GM23338 (cell line): ENCODE data around the gene LSM2. TPM values are rescaled to one million over a fixed set of nuclear protein-coding genes. Genes with fewer than 3 reads are reported as not detected.

ENCODE experiments used
- ATAC-seq: fragments of 200-7000 bp; cut with Tn5 transposase; 3 replicates; pipeline ENCODE4 v1.9.1; 2020
- DNase-seq: peaks from one replicate; pipeline ENCODE4 v3.0.0-alpha.2; 2015; ENCODE audit warnings: low spot score
- H2AFZ ChIP-seq: fragments of 200-600 bp; sonication (generic); 2 replicates; pipeline ENCODE4 v1.8.0; 2016; ENCODE audit warnings: antibody characterized with exemption, mild to moderate bottlenecking, moderate library complexity
- H3F3A ChIP-seq: fragments of 200-600 bp; sonication (generic); replicated peaks from 2 replicates; pipeline ENCODE4 v1.8.0; 2017; ENCODE audit warnings: antibody characterized with exemption, mixed run types, low read depth
- H3K27ac ChIP-seq: fragments of 200-600 bp; sonication (generic); 2 replicates; pipeline ENCODE4 v1.6.1; 2016; ENCODE audit warnings: low read depth
- H3K27me3 ChIP-seq: fragments of 200-600 bp; sonication (generic); 2 replicates; pipeline ENCODE4 v1.8.0; 2016; ENCODE audit warnings: mild to moderate bottlenecking, mixed run types, moderate library complexity; ENCODE audit not compliant: insufficient read depth
- H3K36me3 ChIP-seq: fragments of 200-600 bp; sonication (generic); 2 replicates; pipeline ENCODE4 v1.8.0; 2016; ENCODE audit warnings: mild to moderate bottlenecking; ENCODE audit not compliant: insufficient read depth
- H3K4me1 ChIP-seq: fragments of 200-600 bp; sonication (generic); 2 replicates; pipeline ENCODE4 v1.8.0; 2016; ENCODE audit warnings: mild to moderate bottlenecking, moderate library complexity; ENCODE audit not compliant: insufficient read depth
- H3K4me2 ChIP-seq: fragments of 200-600 bp; sonication (generic); 2 replicates; pipeline ENCODE4 v1.7.1; 2017; ENCODE audit warnings: mixed run types
- H3K4me3 ChIP-seq: fragments of 200-600 bp; sonication (generic); 2 replicates; pipeline ENCODE4 v1.6.1; 2016; ENCODE audit warnings: mixed run types
- H3K79me2 ChIP-seq: fragments of 200-600 bp; sonication (generic); replicated peaks from 2 replicates; pipeline ENCODE4 v1.8.0; 2017; ENCODE audit warnings: mild to moderate bottlenecking; ENCODE audit not compliant: insufficient read depth
- H3K9me2 ChIP-seq: fragments of 200-600 bp; sonication (generic); 2 replicates; pipeline ENCODE4 v1.8.0; 2017; ENCODE audit not compliant: insufficient read depth
- H4K20me1 ChIP-seq: fragments of 200-600 bp; sonication (generic); replicated peaks from 2 replicates; pipeline ENCODE4 v1.8.0; 2017; ENCODE audit warnings: mild to moderate bottlenecking; ENCODE audit not compliant: insufficient read depth
- H3K27ac Mint-ChIP-seq: 2 replicates; pipeline ENCODE4 v1.8.0; 2020; ENCODE audit warnings: inconsistent platforms, mild to moderate bottlenecking, moderate library complexity, mixed read lengths
- H3K27me3 Mint-ChIP-seq: 3 replicates; pipeline ENCODE4 v1.8.0; 2022; ENCODE audit warnings: low read depth, mild to moderate bottlenecking, moderate library complexity, mixed read lengths, inconsistent platforms; ENCODE audit not compliant: insufficient read depth, poor library complexity
- H3K36me3 Mint-ChIP-seq: 3 replicates; pipeline ENCODE4 v1.8.0; 2021; ENCODE audit warnings: low read depth, mild to moderate bottlenecking, inconsistent platforms, moderate library complexity, mixed read lengths
- H3K4me1 Mint-ChIP-seq: 3 replicates; pipeline ENCODE4 v1.8.0; 2020; ENCODE audit warnings: mild to moderate bottlenecking, inconsistent platforms, mixed read lengths
- H3K4me3 Mint-ChIP-seq: 3 replicates; pipeline ENCODE4 v1.8.0; 2021; ENCODE audit warnings: moderate library complexity, mild to moderate bottlenecking, inconsistent platforms, mixed read lengths
- H3K9me3 Mint-ChIP-seq: 3 replicates; pipeline ENCODE4 v1.8.0; 2020; ENCODE audit warnings: moderate library complexity, mild to moderate bottlenecking, inconsistent platforms, mixed read lengths
- CREB1 ChIP-seq: fragments of 250-450 bp; sonication (Bioruptor Pico); IDR thresholded peaks from 2 replicates; pipeline ENCODE4 v1.5.0; 2020; ENCODE audit warnings: low read depth, mild to moderate bottlenecking, moderate library complexity
- EZH2 ChIP-seq: fragments of 200-600 bp; sonication (generic); IDR thresholded peaks from one replicate; pipeline ENCODE4 v1.8.0; 2017; ENCODE audit warnings: antibody characterized with exemption, mild to moderate bottlenecking, low read depth; ENCODE audit not compliant: unreplicated experiment
- EZH2phosphoT487 ChIP-seq: fragments of 200-600 bp; sonication (generic); IDR thresholded peaks from one replicate; pipeline ENCODE4 v1.8.1; 2018; ENCODE audit warnings: antibody characterized with exemption; ENCODE audit not compliant: unreplicated experiment
- JUNB ChIP-seq: IDR thresholded peaks from one replicate; pipeline ENCODE4 v1.6.1; 2016; ENCODE audit warnings: antibody characterized with exemption; ENCODE audit not compliant: unreplicated experiment
- NANOG ChIP-seq: IDR thresholded peaks from 2 replicates; pipeline ENCODE4 v1.6.1; 2016; ENCODE audit warnings: antibody characterized with exemption, borderline replicate concordance
- POLR2AphosphoS5 ChIP-seq: IDR thresholded peaks from 2 replicates; pipeline ENCODE4 v1.6.1; 2016; ENCODE audit warnings: antibody characterized with exemption, low read depth
- REST ChIP-seq: IDR thresholded peaks from one replicate; pipeline ENCODE4 v1.6.1; 2018; ENCODE audit warnings: antibody characterized with exemption; ENCODE audit not compliant: unreplicated experiment
- STAT1 ChIP-seq: IDR thresholded peaks from one replicate; pipeline ENCODE4 v1.6.1; 2016; ENCODE audit warnings: antibody characterized with exemption; ENCODE audit not compliant: unreplicated experiment
- ZNF114 ChIP-seq: fragments of 250-450 bp; sonication (Bioruptor Pico); IDR thresholded peaks from 2 replicates; pipeline ENCODE4 v1.5.0; 2020; ENCODE audit warnings: mild to moderate bottlenecking, moderate library complexity
- ZNF331 ChIP-seq: fragments of 250-450 bp; sonication (Bioruptor Pico); IDR thresholded peaks from 2 replicates; pipeline ENCODE4 v1.5.0; 2020; ENCODE audit warnings: low read depth, mild to moderate bottlenecking, moderate library complexity
- polyA plus RNA-seq: library from polyadenylated mRNA; unstranded; fragments of >200 nt; fragmentation: Nextera tagmentation; extraction: Ambion mirVana; gene quantifications from 2 replicates; pipeline ENCODE4 v1.2.1, GENCODE V29; 2016
- total RNA-seq: library from RNA; depleted of rRNA; stranded (reverse); fragments of >200 nt; shearing (Covaris generic); gene quantifications from 2 replicates; pipeline ENCODE4 v1.2.3, GENCODE V29; 2014
- TF ChIP-seq, protein P1 (sequence below): IDR thresholded peaks from 2 replicates; pipeline ENCODE4 v1.6.1; 2016; ENCODE audit warnings: antibody characterized with exemption
- TF ChIP-seq, protein P2 (sequence below), 2 experiments: fragments of 200-600 bp in 1 of 2; sonication (generic) in 1 of 2; conservative IDR thresholded peaks; 2 replicates each; pipeline versions ENCODE4 v1.5.1 to v1.6.1; 2016 to 2017; ENCODE audit warnings: antibody characterized with exemption in 2 of 2, low read depth in 2 of 2, mild to moderate bottlenecking in 2 of 2, moderate library complexity in 1 of 2
- TF ChIP-seq, protein P3 (sequence below): fragments of 250-450 bp; sonication (Bioruptor Pico); IDR thresholded peaks from 2 replicates; pipeline ENCODE4 v1.5.0; 2020; ENCODE audit warnings: mild to moderate bottlenecking, moderate library complexity

LSM2 gene
- total and polyA plus RNA-seq, 2 experiments from 2014 or later: 106 to 140 TPM

GRCh38 chr6:31780507-31781243, 26.1 kb downstream of the LSM2 start:
- Histone ChIP-seq H3K9me2 (no peaks in the 10 kb centered on the region), H3K36me3 (no peaks in the 10 kb centered on the region; the same call in 1 of the 2 replicates), H2AFZ (no peak overlapping the region), H3K4me3 (no peak overlapping the region), H4K20me1 (no peaks in the 10 kb centered on the region; the same call in 1 of the 2 replicates), H3K4me2 (no peak overlapping the region), H3F3A (peaks cover 4% of the 10 kb centered on the region; the same call in 1 of the 2 replicates), H3K4me1 (no peaks in the 10 kb centered on the region), H3K79me2 (no peaks in the 10 kb centered on the region), H3K27ac (no peak overlapping the region), H3K27me3 (no peaks in the 10 kb centered on the region)
- peaks cover 49% of the 10 kb centered on the region for H3K36me3 Mint-ChIP-seq
- H3K27me3 Mint-ChIP-seq: peaks cover 18% of the 10 kb centered on the region
- no peak overlapping the region for H3K27ac Mint-ChIP-seq
- no peaks in the 10 kb centered on the region for H3K4me1 Mint-ChIP-seq
- DNase-seq (no peak), ATAC-seq (no peak)
- no peak overlapping the region for H3K4me3 Mint-ChIP-seq
- H3K9me3 Mint-ChIP-seq: no peaks in the 10 kb centered on the region
- TF ChIP-seq EZH2phosphoT487 (no peak), ZNF114 (no peak), CREB1 (CRISPR knock-in tag) (no peak), JUNB (no peak), NANOG (no peak), REST (no peak), ZNF331 (no peak), POLR2AphosphoS5 (no peak), EZH2 (no peak), STAT1 (no peak)
- TF ChIP-seq, protein P1, sequence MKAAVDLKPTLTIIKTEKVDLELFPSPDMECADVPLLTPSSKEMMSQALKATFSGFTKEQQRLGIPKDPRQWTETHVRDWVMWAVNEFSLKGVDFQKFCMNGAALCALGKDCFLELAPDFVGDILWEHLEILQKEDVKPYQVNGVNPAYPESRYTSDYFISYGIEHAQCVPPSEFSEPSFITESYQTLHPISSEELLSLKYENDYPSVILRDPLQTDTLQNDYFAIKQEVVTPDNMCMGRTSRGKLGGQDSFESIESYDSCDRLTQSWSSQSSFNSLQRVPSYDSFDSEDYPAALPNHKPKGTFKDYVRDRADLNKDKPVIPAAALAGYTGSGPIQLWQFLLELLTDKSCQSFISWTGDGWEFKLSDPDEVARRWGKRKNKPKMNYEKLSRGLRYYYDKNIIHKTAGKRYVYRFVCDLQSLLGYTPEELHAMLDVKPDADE: no peak
- TF ChIP-seq, protein P2, sequence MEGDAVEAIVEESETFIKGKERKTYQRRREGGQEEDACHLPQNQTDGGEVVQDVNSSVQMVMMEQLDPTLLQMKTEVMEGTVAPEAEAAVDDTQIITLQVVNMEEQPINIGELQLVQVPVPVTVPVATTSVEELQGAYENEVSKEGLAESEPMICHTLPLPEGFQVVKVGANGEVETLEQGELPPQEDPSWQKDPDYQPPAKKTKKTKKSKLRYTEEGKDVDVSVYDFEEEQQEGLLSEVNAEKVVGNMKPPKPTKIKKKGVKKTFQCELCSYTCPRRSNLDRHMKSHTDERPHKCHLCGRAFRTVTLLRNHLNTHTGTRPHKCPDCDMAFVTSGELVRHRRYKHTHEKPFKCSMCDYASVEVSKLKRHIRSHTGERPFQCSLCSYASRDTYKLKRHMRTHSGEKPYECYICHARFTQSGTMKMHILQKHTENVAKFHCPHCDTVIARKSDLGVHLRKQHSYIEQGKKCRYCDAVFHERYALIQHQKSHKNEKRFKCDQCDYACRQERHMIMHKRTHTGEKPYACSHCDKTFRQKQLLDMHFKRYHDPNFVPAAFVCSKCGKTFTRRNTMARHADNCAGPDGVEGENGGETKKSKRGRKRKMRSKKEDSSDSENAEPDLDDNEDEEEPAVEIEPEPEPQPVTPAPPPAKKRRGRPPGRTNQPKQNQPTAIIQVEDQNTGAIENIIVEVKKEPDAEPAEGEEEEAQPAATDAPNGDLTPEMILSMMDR (conservative IDR thresholded peaks at IDR 0.05; ENCODE audit: low read depth in 2 of 2): no peak
- TF ChIP-seq, protein P3, sequence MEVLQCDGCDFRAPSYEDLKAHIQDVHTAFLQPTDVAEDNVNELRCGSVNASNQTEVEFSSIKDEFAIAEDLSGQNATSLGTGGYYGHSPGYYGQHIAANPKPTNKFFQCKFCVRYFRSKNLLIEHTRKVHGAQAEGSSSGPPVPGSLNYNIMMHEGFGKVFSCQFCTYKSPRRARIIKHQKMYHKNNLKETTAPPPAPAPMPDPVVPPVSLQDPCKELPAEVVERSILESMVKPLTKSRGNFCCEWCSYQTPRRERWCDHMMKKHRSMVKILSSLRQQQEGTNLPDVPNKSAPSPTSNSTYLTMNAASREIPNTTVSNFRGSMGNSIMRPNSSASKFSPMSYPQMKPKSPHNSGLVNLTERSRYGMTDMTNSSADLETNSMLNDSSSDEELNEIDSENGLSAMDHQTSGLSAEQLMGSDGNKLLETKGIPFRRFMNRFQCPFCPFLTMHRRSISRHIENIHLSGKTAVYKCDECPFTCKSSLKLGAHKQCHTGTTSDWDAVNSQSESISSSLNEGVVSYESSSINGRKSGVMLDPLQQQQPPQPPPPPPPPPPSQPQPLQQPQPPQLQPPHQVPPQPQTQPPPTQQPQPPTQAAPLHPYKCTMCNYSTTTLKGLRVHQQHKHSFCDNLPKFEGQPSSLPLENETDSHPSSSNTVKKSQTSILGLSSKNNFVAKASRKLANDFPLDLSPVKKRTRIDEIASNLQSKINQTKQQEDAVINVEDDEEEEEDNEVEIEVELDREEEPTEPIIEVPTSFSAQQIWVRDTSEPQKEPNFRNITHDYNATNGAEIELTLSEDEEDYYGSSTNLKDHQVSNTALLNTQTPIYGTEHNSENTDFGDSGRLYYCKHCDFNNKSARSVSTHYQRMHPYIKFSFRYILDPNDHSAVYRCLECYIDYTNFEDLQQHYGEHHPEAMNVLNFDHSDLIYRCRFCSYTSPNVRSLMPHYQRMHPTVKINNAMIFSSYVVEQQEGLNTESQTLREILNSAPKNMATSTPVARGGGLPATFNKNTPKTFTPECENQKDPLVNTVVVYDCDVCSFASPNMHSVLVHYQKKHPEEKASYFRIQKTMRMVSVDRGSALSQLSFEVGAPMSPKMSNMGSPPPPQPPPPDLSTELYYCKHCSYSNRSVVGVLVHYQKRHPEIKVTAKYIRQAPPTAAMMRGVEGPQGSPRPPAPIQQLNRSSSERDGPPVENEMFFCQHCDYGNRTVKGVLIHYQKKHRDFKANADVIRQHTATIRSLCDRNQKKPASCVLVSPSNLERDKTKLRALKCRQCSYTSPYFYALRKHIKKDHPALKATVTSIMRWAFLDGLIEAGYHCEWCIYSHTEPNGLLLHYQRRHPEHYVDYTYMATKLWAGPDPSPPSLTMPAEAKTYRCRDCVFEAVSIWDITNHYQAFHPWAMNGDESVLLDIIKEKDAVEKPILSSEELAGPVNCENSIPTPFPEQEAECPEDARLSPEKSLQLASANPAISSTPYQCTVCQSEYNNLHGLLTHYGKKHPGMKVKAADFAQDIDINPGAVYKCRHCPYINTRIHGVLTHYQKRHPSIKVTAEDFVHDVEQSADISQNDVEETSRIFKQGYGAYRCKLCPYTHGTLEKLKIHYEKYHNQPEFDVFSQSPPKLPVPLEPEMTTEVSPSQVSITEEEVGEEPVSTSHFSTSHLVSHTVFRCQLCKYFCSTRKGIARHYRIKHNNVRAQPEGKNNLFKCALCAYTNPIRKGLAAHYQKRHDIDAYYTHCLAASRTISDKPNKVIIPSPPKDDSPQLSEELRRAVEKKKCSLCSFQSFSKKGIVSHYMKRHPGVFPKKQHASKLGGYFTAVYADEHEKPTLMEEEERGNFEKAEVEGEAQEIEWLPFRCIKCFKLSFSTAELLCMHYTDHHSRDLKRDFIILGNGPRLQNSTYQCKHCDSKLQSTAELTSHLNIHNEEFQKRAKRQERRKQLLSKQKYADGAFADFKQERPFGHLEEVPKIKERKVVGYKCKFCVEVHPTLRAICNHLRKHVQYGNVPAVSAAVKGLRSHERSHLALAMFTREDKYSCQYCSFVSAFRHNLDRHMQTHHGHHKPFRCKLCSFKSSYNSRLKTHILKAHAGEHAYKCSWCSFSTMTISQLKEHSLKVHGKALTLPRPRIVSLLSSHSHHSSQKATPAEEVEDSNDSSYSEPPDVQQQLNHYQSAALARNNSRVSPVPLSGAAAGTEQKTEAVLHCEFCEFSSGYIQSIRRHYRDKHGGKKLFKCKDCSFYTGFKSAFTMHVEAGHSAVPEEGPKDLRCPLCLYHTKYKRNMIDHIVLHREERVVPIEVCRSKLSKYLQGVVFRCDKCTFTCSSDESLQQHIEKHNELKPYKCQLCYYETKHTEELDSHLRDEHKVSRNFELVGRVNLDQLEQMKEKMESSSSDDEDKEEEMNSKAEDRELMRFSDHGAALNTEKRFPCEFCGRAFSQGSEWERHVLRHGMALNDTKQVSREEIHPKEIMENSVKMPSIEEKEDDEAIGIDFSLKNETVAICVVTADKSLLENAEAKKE (CRISPR knock-in tag): no peak
